Measurements from ENCODE around the gene ZNF684.
"Not testable (repeated sequence)": the region's sequence is repeated elsewhere in the genome, so short reads cannot be mapped to it uniquely, and the experiment has no call there.

ZNF684 gene

GRCh38 chr1:40534589-40534988 is 3.2 kb downstream of the ZNF684 start:
- Histone ChIP-seq H3K27ac (ENCODE audit: low read depth, low read length) (no peak overlapping the region), H3K9me3 (ENCODE audit: control insufficient read depth in 1 of 2, low read length in 2 of 2) (no peaks in the 10 kb centered on the region), H3K27me3 (ENCODE audit: control insufficient read depth in 1 of 2, insufficient read depth in 2 of 2, low read length in 2 of 2) (no peaks in the 10 kb centered on the region), H3K36me3 (ENCODE audit: control insufficient read depth in 1 of 2, insufficient read depth in 2 of 2, low read length in 2 of 2) (no peaks in the 10 kb centered on the region), H3K4me3 (ENCODE audit: low read depth in 1 of 2, low read length in 2 of 2) (no peak overlapping the region), H3K4me1 (ENCODE audit: control insufficient read depth in 1 of 2, insufficient read depth in 2 of 2, low read length in 2 of 2) (peaks cover 12 to 17% of the 10 kb centered on the region in 2 donors), H3K9ac (ENCODE audit: low read depth in 1 of 2, low read length in 2 of 2) (no peak overlapping the region)

- H3K27ac ChIP-seq (ENCODE audit: low read depth, low read length), result no peak overlapping the region
- H3K27me3 ChIP-seq (ENCODE audit: control insufficient read depth in 1 of 2, insufficient read depth in 2 of 2, low read length in 2 of 2), result no peaks in the 10 kb centered on the region
- H3K36me3 ChIP-seq (ENCODE audit: control insufficient read depth in 1 of 2, insufficient read depth in 2 of 2, low read length in 2 of 2), result peaks cover 0 to 5% of the 10 kb centered on the region in 2 donors
- no peaks in the 10 kb centered on the region for H3K9me3 ChIP-seq (ENCODE audit: control insufficient read depth in 1 of 2, low read length in 2 of 2)
- no peak overlapping the region for H3K4me3 ChIP-seq (ENCODE audit: low read depth in 1 of 2, low read length in 2 of 2)
- H3K9ac ChIP-seq (ENCODE audit: low read depth in 1 of 2, low read length in 2 of 2), result no peak overlapping the region
- peaks cover 12 to 16% of the 10 kb centered on the region in 2 donors for H3K4me1 ChIP-seq (ENCODE audit: control insufficient read depth in 1 of 2, insufficient read depth in 2 of 2, low read length in 2 of 2)
These were observed 4.3 kb downstream of the ZNF684 start for GRCh38 chr1:40535732-40536131.

GRCh38 chr1:40539338-40539737 is 7.9 kb downstream of the ZNF684 start:
- Histone ChIP-seq H3K9me3 (ENCODE audit: control insufficient read depth in 1 of 2, low read length in 2 of 2) (no peaks in the 10 kb centered on the region), H3K27me3 (ENCODE audit: control insufficient read depth in 1 of 2, insufficient read depth in 2 of 2, low read length in 2 of 2) (no peaks in the 10 kb centered on the region), H3K27ac (ENCODE audit: low read depth, low read length) (no peak overlapping the region), H3K9ac (ENCODE audit: low read depth in 1 of 2, low read length in 2 of 2) (no peak overlapping the region), H3K4me1 (ENCODE audit: control insufficient read depth in 1 of 2, insufficient read depth in 2 of 2, low read length in 2 of 2) (no peaks in the 10 kb centered on the region), H3K4me3 (ENCODE audit: low read depth in 1 of 2, low read length in 2 of 2) (no peak overlapping the region), H3K36me3 (ENCODE audit: control insufficient read depth in 1 of 2, insufficient read depth in 2 of 2, low read length in 2 of 2) (peaks cover under 1 to 23% of the 10 kb centered on the region in 2 donors)

- Histone ChIP-seq H3K9ac (ENCODE audit: low read depth in 1 of 2, low read length in 2 of 2) (no peak overlapping the region), H3K4me3 (ENCODE audit: low read depth in 1 of 2, low read length in 2 of 2) (no peak overlapping the region), H3K9me3 (ENCODE audit: control insufficient read depth in 1 of 2, low read length in 2 of 2) (peaks cover 11 to 15% of the 10 kb centered on the region in 2 donors), H3K4me1 (ENCODE audit: control insufficient read depth in 1 of 2, insufficient read depth in 2 of 2, low read length in 2 of 2) (no peaks in the 10 kb centered on the region), H3K36me3 (ENCODE audit: control insufficient read depth in 1 of 2, insufficient read depth in 2 of 2, low read length in 2 of 2) (peaks cover 19 to 34% of the 10 kb centered on the region in 2 donors), H3K27me3 (ENCODE audit: control insufficient read depth in 1 of 2, insufficient read depth in 2 of 2, low read length in 2 of 2) (no peaks in the 10 kb centered on the region), H3K27ac (ENCODE audit: low read depth, low read length) (no peak overlapping the region)
These were observed 15.5 kb downstream of the ZNF684 start for GRCh38 chr1:40546957-40547356.

- Histone ChIP-seq H3K36me3 (ENCODE audit: control insufficient read depth in 1 of 2, insufficient read depth in 2 of 2, low read length in 2 of 2) (no peaks in the 10 kb centered on the region), H3K27me3 (ENCODE audit: control insufficient read depth in 1 of 2, insufficient read depth in 2 of 2, low read length in 2 of 2) (no peaks in the 10 kb centered on the region), H3K27ac (ENCODE audit: low read depth, low read length) (no peak overlapping the region)
These were observed 21.6 kb downstream of the ZNF684 start for GRCh38 chr1:40553017-40553416.

GRCh38 chr1:40554807-40555206 is 23.4 kb downstream of the ZNF684 start:
- H3K9me3 ChIP-seq (ENCODE audit: control insufficient read depth in 1 of 2, low read length in 2 of 2); H3K4me1 ChIP-seq (ENCODE audit: control insufficient read depth in 1 of 2, insufficient read depth in 2 of 2, low read length in 2 of 2); H3K9ac ChIP-seq (ENCODE audit: low read depth in 1 of 2, low read length in 2 of 2); H3K27me3 ChIP-seq (ENCODE audit: control insufficient read depth in 1 of 2, insufficient read depth in 2 of 2, low read length in 2 of 2); H3K27ac ChIP-seq (ENCODE audit: low read depth, low read length); H3K4me3 ChIP-seq (ENCODE audit: low read depth in 1 of 2, low read length in 2 of 2); H3K36me3 ChIP-seq (ENCODE audit: control insufficient read depth in 1 of 2, insufficient read depth in 2 of 2, low read length in 2 of 2): not testable (repeated sequence)

More at GRCh38 chr1:40553017-40553416, 21.6 kb downstream of the ZNF684 start:
- H3K4me1 ChIP-seq (ENCODE audit: control insufficient read depth in 1 of 2, insufficient read depth in 2 of 2, low read length in 2 of 2), result no peaks in the 10 kb centered on the region
- H3K9me3 ChIP-seq (ENCODE audit: control insufficient read depth in 1 of 2, low read length in 2 of 2), result peaks cover 0 to 3% of the 10 kb centered on the region in 2 donors
- no peak overlapping the region for H3K4me3 ChIP-seq (ENCODE audit: low read depth in 1 of 2, low read length in 2 of 2)
- H3K9ac ChIP-seq (ENCODE audit: low read depth in 1 of 2, low read length in 2 of 2), result no peak overlapping the region

GRCh38 chr1:40556121-40556520 is 24.7 kb downstream of the ZNF684 start:
- H3K27ac ChIP-seq (ENCODE audit: low read depth, low read length), result no peak overlapping the region
- no peaks in the 10 kb centered on the region for H3K4me1 ChIP-seq (ENCODE audit: control insufficient read depth in 1 of 2, insufficient read depth in 2 of 2, low read length in 2 of 2)
- no peak overlapping the region for H3K9ac ChIP-seq (ENCODE audit: low read depth in 1 of 2, low read length in 2 of 2)
- H3K9me3 ChIP-seq (ENCODE audit: control insufficient read depth in 1 of 2, low read length in 2 of 2), result no peaks in the 10 kb centered on the region
- no peaks in the 10 kb centered on the region for H3K36me3 ChIP-seq (ENCODE audit: control insufficient read depth in 1 of 2, insufficient read depth in 2 of 2, low read length in 2 of 2)
- no peak overlapping the region for H3K4me3 ChIP-seq (ENCODE audit: low read depth in 1 of 2, low read length in 2 of 2)
- no peaks in the 10 kb centered on the region for H3K27me3 ChIP-seq (ENCODE audit: control insufficient read depth in 1 of 2, insufficient read depth in 2 of 2, low read length in 2 of 2)

- not testable (repeated sequence) for H3K9me3 ChIP-seq (ENCODE audit: control insufficient read depth in 1 of 2, low read length in 2 of 2); H3K27me3 ChIP-seq (ENCODE audit: control insufficient read depth in 1 of 2, insufficient read depth in 2 of 2, low read length in 2 of 2); H3K4me3 ChIP-seq (ENCODE audit: low read depth in 1 of 2, low read length in 2 of 2); H3K4me1 ChIP-seq (ENCODE audit: control insufficient read depth in 1 of 2, insufficient read depth in 2 of 2, low read length in 2 of 2); H3K27ac ChIP-seq (ENCODE audit: low read depth, low read length); H3K9ac ChIP-seq (ENCODE audit: low read depth in 1 of 2, low read length in 2 of 2); H3K36me3 ChIP-seq (ENCODE audit: control insufficient read depth in 1 of 2, insufficient read depth in 2 of 2, low read length in 2 of 2)
These were observed 26.8 kb downstream of the ZNF684 start for GRCh38 chr1:40558241-40558640.

- Histone ChIP-seq H3K9me3 (ENCODE audit: control insufficient read depth in 1 of 2, low read length in 2 of 2) (no peaks in the 10 kb centered on the region), H3K4me1 (ENCODE audit: control insufficient read depth in 1 of 2, insufficient read depth in 2 of 2, low read length in 2 of 2) (no peaks in the 10 kb centered on the region), H3K36me3 (ENCODE audit: control insufficient read depth in 1 of 2, insufficient read depth in 2 of 2, low read length in 2 of 2) (no peaks in the 10 kb centered on the region), H3K27ac (ENCODE audit: low read depth, low read length) (no peak overlapping the region), H3K4me3 (ENCODE audit: low read depth in 1 of 2, low read length in 2 of 2) (no peak overlapping the region), H3K9ac (ENCODE audit: low read depth in 1 of 2, low read length in 2 of 2) (no peak overlapping the region), H3K27me3 (ENCODE audit: control insufficient read depth in 1 of 2, insufficient read depth in 2 of 2, low read length in 2 of 2) (no peaks in the 10 kb centered on the region)
These were observed 30.7 kb downstream of the ZNF684 start for GRCh38 chr1:40562185-40562584.

GRCh38 chr1:40563266-40563665 is 31.8 kb downstream of the ZNF684 start:
- H3K27me3 ChIP-seq (ENCODE audit: control insufficient read depth in 1 of 2, insufficient read depth in 2 of 2, low read length in 2 of 2), result no peaks in the 10 kb centered on the region

GRCh38 chr1:40564506-40564905 is 33.1 kb downstream of the ZNF684 start:
- Histone ChIP-seq H3K4me3 (ENCODE audit: low read depth in 1 of 2, low read length in 2 of 2) (no peak overlapping the region), H3K9me3 (ENCODE audit: control insufficient read depth in 1 of 2, low read length in 2 of 2) (no peaks in the 10 kb centered on the region), H3K36me3 (ENCODE audit: control insufficient read depth in 1 of 2, insufficient read depth in 2 of 2, low read length in 2 of 2) (no peaks in the 10 kb centered on the region), H3K9ac (ENCODE audit: low read depth in 1 of 2, low read length in 2 of 2) (no peak overlapping the region), H3K4me1 (ENCODE audit: control insufficient read depth in 1 of 2, insufficient read depth in 2 of 2, low read length in 2 of 2) (no peaks in the 10 kb centered on the region), H3K27ac (ENCODE audit: low read depth, low read length) (no peak overlapping the region), H3K27me3 (ENCODE audit: control insufficient read depth in 1 of 2, insufficient read depth in 2 of 2, low read length in 2 of 2) (no peaks in the 10 kb centered on the region)

More at GRCh38 chr1:40563266-40563665, 31.8 kb downstream of the ZNF684 start:
- Histone ChIP-seq H3K9me3 (ENCODE audit: control insufficient read depth in 1 of 2, low read length in 2 of 2) (no peaks in the 10 kb centered on the region), H3K9ac (ENCODE audit: low read depth in 1 of 2, low read length in 2 of 2) (no peak overlapping the region), H3K36me3 (ENCODE audit: control insufficient read depth in 1 of 2, insufficient read depth in 2 of 2, low read length in 2 of 2) (no peaks in the 10 kb centered on the region), H3K4me1 (ENCODE audit: control insufficient read depth in 1 of 2, insufficient read depth in 2 of 2, low read length in 2 of 2) (no peaks in the 10 kb centered on the region), H3K27ac (ENCODE audit: low read depth, low read length) (no peak overlapping the region), H3K4me3 (ENCODE audit: low read depth in 1 of 2, low read length in 2 of 2) (no peak overlapping the region)

All from duodenal mucosa (tissue), 2 donors.